HCT116 (cell line): ENCODE data around the gene KIF21B. TPM values are rescaled to one million over a fixed set of nuclear protein-coding genes. Genes with fewer than 3 reads are reported as not detected.

Source experiments
- ATAC-seq: fragments of 200-7000 bp; cut with Tn5 transposase; 2 replicates; pipeline ENCODE4 v1.9.1; 2020; ENCODE audit warnings: mild to moderate bottlenecking, moderate library complexity
- BruUV-seq: library from RNA; stranded (reverse); fragments of 400-500 nt; replicated peaks from 2 replicates; lab custom pipeline; 2021; lab: Mats Ljungman, UMichigan
- CTCF ChIA-PET: fragments of 300-600 bp; sonication (Branson Sonifier 250); formaldehyde crosslinking; loops from one replicate; lab custom pipeline; 2021; ENCODE audit warnings: antibody characterized with exemption; lab: Charles Lee
- POLR2A ChIA-PET: fragments of 300-600, 350-600 bp; sonication (Branson Sonifier 250); formaldehyde crosslinking; loops from one replicate; lab custom pipeline; 2021; ENCODE audit warnings: antibody characterized with exemption; lab: Charles Lee
- RAD21 ChIA-PET, 2 experiments: fragments of 300-600 bp; sonication (Branson Sonifier 250); formaldehyde crosslinking; loops; one replicate each; lab custom pipeline; 2023; ENCODE audit warnings: low total read pairs in 2 of 2; ENCODE audit not compliant: uncharacterized antibody in 2 of 2, unreplicated experiment in 2 of 2, low non-redundant PET in 1 of 2; lab: Charles Lee
- DNase-seq: peaks from one replicate; pipeline ENCODE4 v3.0.0-alpha.2; 2010; ENCODE audit warnings: low read depth, low spot score
- H2AFZ ChIP-seq: fragments of 200-600 bp; shearing (Covaris generic), sonication (generic); 2 replicates; pipeline ENCODE4 v1.6.1; 2017; ENCODE audit warnings: low read depth, mixed run types, mixed read lengths, antibody characterized with exemption, low read length; ENCODE audit not compliant: poor library complexity, severe bottlenecking
- H3K27ac ChIP-seq: 2 replicates; pipeline ENCODE4 v1.5.1; 2012; ENCODE audit warnings: low read depth, low read length
- H3K27me3 ChIP-seq: fragments of 200-600 bp; sonication (generic); 2 replicates; pipeline ENCODE4 v1.6.1; 2016; ENCODE audit warnings: mixed run types, low read length, mixed read lengths; ENCODE audit not compliant: insufficient read depth
- H3K36me3 ChIP-seq, 2 experiments: fragments of 200-500 bp in 1 of 2; fragments of 200-600 bp in 1 of 2; sonication (Bioruptor generic) in 1 of 2; sonication (generic) in 1 of 2; 2 replicates each; pipeline versions ENCODE4 v1.5.1 to v1.6.1; 2014 to 2016; ENCODE audit warnings: low read length in 2 of 2, inconsistent platforms in 1 of 2, mixed read lengths in 1 of 2, mixed run types in 1 of 2; ENCODE audit not compliant: insufficient read depth in 2 of 2, control insufficient read depth in 1 of 2
- H3K4me1 ChIP-seq, 2 experiments: fragments of 200-600 bp in 1 of 2; sonication (generic) in 1 of 2; 2 replicates each; pipeline versions ENCODE4 v1.5.1 to v1.6.1; 2012 to 2017; ENCODE audit warnings: low read length in 2 of 2, inconsistent platforms in 1 of 2, mild to moderate bottlenecking in 1 of 2, mixed read lengths in 1 of 2, mixed run types in 1 of 2, moderate library complexity in 1 of 2; ENCODE audit not compliant: insufficient read depth in 2 of 2, control insufficient read depth in 1 of 2
- H3K4me2 ChIP-seq: fragments of 200-600 bp; sonication (generic); 2 replicates; pipeline ENCODE4 v1.6.1; 2017; ENCODE audit warnings: mixed run types, low read length, mixed read lengths
- H3K4me3 ChIP-seq, 2 experiments: fragments of 200-600 bp in 1 of 2; sonication (generic) in 1 of 2; replicated peaks in 1 of 2; 2 replicates each; pipeline ENCODE4 v1.5.1; 2011 to 2016; ENCODE audit warnings: low read length in 2 of 2, control low read depth in 1 of 2, low read depth in 1 of 2, mild to moderate bottlenecking in 1 of 2, mixed read lengths in 1 of 2, mixed run types in 1 of 2
- H3K79me2 ChIP-seq: fragments of 200-600 bp; sonication (generic); 2 replicates; pipeline ENCODE4 v1.6.1; 2017; ENCODE audit warnings: mild to moderate bottlenecking, mixed run types, low read length, moderate library complexity, mixed read lengths; ENCODE audit not compliant: insufficient read depth
- H3K9ac ChIP-seq: fragments of 200-600 bp; sonication (generic); 2 replicates; pipeline ENCODE4 v1.6.1; 2016; ENCODE audit warnings: low read length, mixed read lengths
- H3K9me2 ChIP-seq: fragments of 200-600 bp; sonication (generic), shearing (Covaris generic); 2 replicates; pipeline ENCODE4 v1.6.1; 2017; ENCODE audit warnings: mixed run types, mild to moderate bottlenecking, moderate library complexity; ENCODE audit not compliant: insufficient read depth
- H3K9me3 ChIP-seq, 2 experiments: fragments of 200-500 bp in 1 of 2; fragments of 200-600 bp in 1 of 2; sonication (Bioruptor generic) in 1 of 2; sonication (generic) in 1 of 2; 2 replicates each; pipeline ENCODE4 v1.6.1; 2014 to 2017; ENCODE audit warnings: low read length in 2 of 2, mixed read lengths in 2 of 2, inconsistent platforms in 1 of 2, low read depth in 1 of 2, mild to moderate bottlenecking in 1 of 2, mixed run types in 1 of 2, moderate library complexity in 1 of 2; ENCODE audit not compliant: control insufficient read depth in 1 of 2, insufficient read depth in 1 of 2
- H4K20me1 ChIP-seq: fragments of 200-600 bp; sonication (generic), shearing (Covaris generic); 2 replicates; pipeline ENCODE4 v1.6.1; 2017; ENCODE audit warnings: mixed run types, mild to moderate bottlenecking, moderate library complexity; ENCODE audit not compliant: insufficient read depth
- EGR1 ChIP-seq: IDR thresholded peaks from 2 replicates; pipeline ENCODE4 v1.6.1; 2012; ENCODE audit warnings: low read depth
- ELF1 ChIP-seq: IDR thresholded peaks from 2 replicates; pipeline ENCODE4 v1.6.1; 2012; ENCODE audit warnings: low read depth, borderline replicate concordance
- FOSL1 ChIP-seq: IDR thresholded peaks from 2 replicates; pipeline ENCODE4 v1.6.1; 2012; ENCODE audit warnings: low read depth
- JUND ChIP-seq: IDR thresholded peaks from 2 replicates; pipeline ENCODE4 v1.6.1; 2012
- POLR2AphosphoS5 ChIP-seq: IDR thresholded peaks from 2 replicates; pipeline ENCODE4 v1.6.1; 2011; ENCODE audit warnings: mild to moderate bottlenecking, low read depth, low read length, moderate library complexity
- RAD21 ChIP-seq: IDR thresholded peaks from 2 replicates; pipeline ENCODE4 v1.6.1; 2012; ENCODE audit warnings: low read depth, mild to moderate bottlenecking
- SP1 ChIP-seq: IDR thresholded peaks from 2 replicates; pipeline ENCODE4 v1.6.1; 2012; ENCODE audit warnings: low read depth
- TCF7L2 ChIP-seq: IDR thresholded peaks from 2 replicates; pipeline ENCODE4 v1.7.0; 2011; ENCODE audit warnings: borderline replicate concordance, inconsistent platforms; ENCODE audit not compliant: insufficient read depth, insufficient read length; ENCODE audit errors: extremely low read depth
- YY1 ChIP-seq: IDR thresholded peaks from 2 replicates; pipeline ENCODE4 v1.6.1; 2011; ENCODE audit warnings: low read length, low read depth, moderate library complexity, mild to moderate bottlenecking; ENCODE audit not compliant: insufficient replicate concordance; ENCODE audit errors: extremely low read depth
- ZNF274 ChIP-seq: fragments of 200-500 bp; sonication (Bioruptor generic); IDR thresholded peaks from 2 replicates; pipeline ENCODE4 v1.6.1; 2014; ENCODE audit warnings: mild to moderate bottlenecking, low read depth, low read length, inconsistent platforms
- intact Hi-C: fragments of 100-400 bp; cut with micrococcal nuclease; formaldehyde crosslinking; loops from 2 replicates; pipeline ENCODE4 v1.10.0; 2022
- total RNA-seq: library from RNA; stranded (reverse); gene quantifications from one replicate; pipeline ENCODE4 v1.2.1, GENCODE V29; 2021; ENCODE audit not compliant: unreplicated experiment
- TF ChIP-seq, protein P1 (sequence below), 3 experiments: fragments of 200-600 bp in 1 of 3; sonication (generic) in 1 of 3; IDR thresholded peaks in 2 of 3; conservative IDR thresholded peaks in 1 of 3; 2 replicates each; pipeline ENCODE4 v1.5.1; 2012 to 2017; ENCODE audit warnings: low read depth in 2 of 3, low read length in 2 of 3, antibody characterized with exemption in 1 of 3, borderline replicate concordance in 1 of 3, control low read depth in 1 of 3, mild to moderate bottlenecking in 1 of 3, mixed read lengths in 1 of 3, mixed run types in 1 of 3, moderate library complexity in 1 of 3; ENCODE audit not compliant: insufficient read depth in 1 of 3
- TF ChIP-seq, protein P2 (sequence below): IDR thresholded peaks from 2 replicates; pipeline ENCODE4 v1.6.1; 2012
- TF ChIP-seq, protein P3 (sequence below): IDR thresholded peaks from 2 replicates; pipeline ENCODE4 v1.6.1; 2012

KIF21B gene
- total RNA-seq, 1 experiment from 2014 or later, result 6.1 TPM

DNA sequence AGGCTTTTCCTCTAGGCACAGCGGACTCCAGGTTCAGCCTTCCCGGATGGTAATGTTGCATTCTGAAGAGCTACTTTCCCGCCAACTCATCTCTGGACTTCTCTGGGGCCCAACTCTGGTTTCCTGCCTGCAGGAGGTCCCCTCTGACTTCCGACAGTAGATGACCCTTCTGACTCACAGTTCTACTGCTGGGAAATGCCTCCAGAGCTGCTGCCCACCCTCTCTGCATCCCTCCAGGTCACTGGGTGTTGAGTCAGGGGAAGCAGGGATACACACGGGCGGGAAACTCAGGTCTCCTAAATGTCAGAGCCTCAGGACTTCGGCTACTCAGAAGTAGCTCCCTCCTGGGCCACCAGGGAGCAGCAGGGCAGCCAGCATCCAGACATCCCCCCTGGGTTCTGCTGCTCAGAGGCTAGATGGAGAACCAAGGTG, 2.1 kb upstream of the KIF21B start:
- H3K79me2 ChIP-seq, result no peaks in the 10 kb centered on the region
- H3K4me3 ChIP-seq, result no peak overlapping the region
- peak overlapping the region; percentile 19; the same call in 1 of the 2 replicates for H3K4me2 ChIP-seq
- ChIA-PET POLR2A (interaction anchor here (1.3 kb wide), 1 partner anchor 10 kb away, joined by 3 read pairs; no protein-coding TSS in a partner anchor), CTCF (interaction anchor here (0.7 to 1.7 kb wide), 6 partner anchors 10 to 88 kb away, joined by 4 to 14 read pairs (median 6); no protein-coding TSS in a partner anchor), RAD21 (no interaction called here)
- peaks cover 2 to 27% of the 10 kb centered on the region in 2 experiments; a peak in 3 of 4 replicates for H3K4me1 ChIP-seq
- no peaks in the 10 kb centered on the region for H3K27me3 ChIP-seq
- no peak overlapping the region for H3K27ac ChIP-seq
- no peaks in the 10 kb centered on the region for H3K9me3 ChIP-seq
- no peak for TF ChIP-seq FOSL1
- TF ChIP-seq, protein P1, sequence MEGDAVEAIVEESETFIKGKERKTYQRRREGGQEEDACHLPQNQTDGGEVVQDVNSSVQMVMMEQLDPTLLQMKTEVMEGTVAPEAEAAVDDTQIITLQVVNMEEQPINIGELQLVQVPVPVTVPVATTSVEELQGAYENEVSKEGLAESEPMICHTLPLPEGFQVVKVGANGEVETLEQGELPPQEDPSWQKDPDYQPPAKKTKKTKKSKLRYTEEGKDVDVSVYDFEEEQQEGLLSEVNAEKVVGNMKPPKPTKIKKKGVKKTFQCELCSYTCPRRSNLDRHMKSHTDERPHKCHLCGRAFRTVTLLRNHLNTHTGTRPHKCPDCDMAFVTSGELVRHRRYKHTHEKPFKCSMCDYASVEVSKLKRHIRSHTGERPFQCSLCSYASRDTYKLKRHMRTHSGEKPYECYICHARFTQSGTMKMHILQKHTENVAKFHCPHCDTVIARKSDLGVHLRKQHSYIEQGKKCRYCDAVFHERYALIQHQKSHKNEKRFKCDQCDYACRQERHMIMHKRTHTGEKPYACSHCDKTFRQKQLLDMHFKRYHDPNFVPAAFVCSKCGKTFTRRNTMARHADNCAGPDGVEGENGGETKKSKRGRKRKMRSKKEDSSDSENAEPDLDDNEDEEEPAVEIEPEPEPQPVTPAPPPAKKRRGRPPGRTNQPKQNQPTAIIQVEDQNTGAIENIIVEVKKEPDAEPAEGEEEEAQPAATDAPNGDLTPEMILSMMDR (IDR thresholded peaks at IDR 0.05 in 2 of 3, conservative IDR thresholded peaks at IDR 0.05 in 1 of 3; ENCODE audit: borderline replicate concordance in 1 of 3, insufficient read depth in 1 of 3, low read depth in 2 of 3, low read length in 2 of 3), result peak in 2 of 3 experiments; percentile 54 to 55; a peak in 4 of 6 replicates
- TF ChIP-seq JUND, result no peak
- TF ChIP-seq ELF1, result no peak
- no peak for TF ChIP-seq EGR1
- H4K20me1 ChIP-seq, result no peaks in the 10 kb centered on the region
- H3K9me2 ChIP-seq, result no peaks in the 10 kb centered on the region
- H3K9ac ChIP-seq, result no peak overlapping the region
- no peaks in the 10 kb centered on the region for H3K36me3 ChIP-seq
- no TSS peak for BruUV-seq
- peak; percentile 49 for ATAC-seq
- H2AFZ ChIP-seq, result peak overlapping the region; percentile 54
- DNase-seq, result no peak
- intact Hi-C loops, result no loop called here

DNA sequence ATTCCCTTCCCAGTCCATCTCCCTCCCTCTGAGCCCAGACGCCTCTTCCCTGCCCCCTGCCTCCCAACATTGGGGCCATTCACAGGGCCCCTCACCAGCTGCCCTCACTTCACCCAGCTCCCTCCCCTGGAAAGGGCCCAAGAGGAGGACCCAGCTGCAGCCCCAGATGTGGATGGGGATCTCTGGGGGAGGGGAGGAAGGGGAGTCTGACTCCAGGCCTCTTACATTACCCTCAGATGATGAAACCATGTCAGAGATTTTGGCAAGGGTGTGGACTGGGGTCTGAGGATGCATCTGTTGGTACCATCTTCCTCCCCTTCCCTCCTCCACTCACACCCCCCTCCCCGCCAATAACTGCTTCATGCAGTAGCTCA, 1.1 kb upstream of the KIF21B start:
- no peaks in the 10 kb centered on the region for H3K79me2 ChIP-seq
- no peak for DNase-seq
- H3K27me3 ChIP-seq, result no peaks in the 10 kb centered on the region
- no peaks in the 10 kb centered on the region for H3K9me2 ChIP-seq
- no peak overlapping the region for H3K4me2 ChIP-seq
- no peak for ATAC-seq
- H3K9ac ChIP-seq, result no peak overlapping the region
- H3K27ac ChIP-seq, result no peak overlapping the region
- RAD21 ChIA-PET, result no interaction called here
- intact Hi-C loops, result no loop called here
- no peaks in the 10 kb centered on the region for H3K9me3 ChIP-seq
- no peaks in the 10 kb centered on the region for H4K20me1 ChIP-seq
- peaks cover 10 to 37% of the 10 kb centered on the region in 2 experiments; a peak in 3 of 4 replicates for H3K4me1 ChIP-seq
- H3K4me3 ChIP-seq, result no peak overlapping the region
- CTCF ChIA-PET, result no interaction called here
- no peak overlapping the region for H2AFZ ChIP-seq
- BruUV-seq, result no TSS peak
- POLR2A ChIA-PET, result interaction anchor here (1.3 kb wide), 1 partner anchor 11 kb away, joined by 3 read pairs; no protein-coding TSS in a partner anchor
- H3K36me3 ChIP-seq, result no peaks in the 10 kb centered on the region
- TF ChIP-seq YY1, result no peak
- TF ChIP-seq TCF7L2, result no peak
- TF ChIP-seq, protein P2, sequence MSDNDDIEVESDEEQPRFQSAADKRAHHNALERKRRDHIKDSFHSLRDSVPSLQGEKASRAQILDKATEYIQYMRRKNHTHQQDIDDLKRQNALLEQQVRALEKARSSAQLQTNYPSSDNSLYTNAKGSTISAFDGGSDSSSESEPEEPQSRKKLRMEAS, result no peak
- TF ChIP-seq, protein P1 (IDR thresholded peaks at IDR 0.05 in 2 of 3, conservative IDR thresholded peaks at IDR 0.05 in 1 of 3; ENCODE audit: borderline replicate concordance in 1 of 3, insufficient read depth in 1 of 3, low read depth in 2 of 3, low read length in 2 of 3), result no peak
- no peak for TF ChIP-seq POLR2AphosphoS5
- no peak for TF ChIP-seq JUND
- TF ChIP-seq FOSL1, result no peak
- no peak for TF ChIP-seq RAD21
- TF ChIP-seq, protein P3, sequence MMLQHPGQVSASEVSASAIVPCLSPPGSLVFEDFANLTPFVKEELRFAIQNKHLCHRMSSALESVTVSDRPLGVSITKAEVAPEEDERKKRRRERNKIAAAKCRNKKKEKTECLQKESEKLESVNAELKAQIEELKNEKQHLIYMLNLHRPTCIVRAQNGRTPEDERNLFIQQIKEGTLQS, result no peak
- TF ChIP-seq ZNF274, result no peak
- no peak for TF ChIP-seq SP1
